ENCODE data around the gene NOSTRIN.

GRCh38 chr2:168814046-168814445 lies 11.6 kb downstream of the NOSTRIN start:
- TF ChIP-seq POLR2A (IDR thresholded peaks at IDR 0.05) (no peak), CTCF (IDR thresholded peaks at IDR 0.05 in 4 of 5, conservative IDR thresholded peaks at IDR 0.05 in 1 of 5) (no peak)

All from gastrocnemius medialis (tissue), 4 donors.